GM19240 (cell line): ENCODE results near the gene TFRC.
"Not testable (repeated sequence)": the region's sequence is repeated elsewhere in the genome, so short reads cannot be mapped to it uniquely, and the experiment has no call there.

Experiments
- DNase-seq: peaks from one replicate; pipeline ENCODE4 v3.0.0; 2011; ENCODE audit warnings: low spot score; ENCODE audit not compliant: insufficient read length

TFRC gene

GRCh38 chr3:196081834-196082618 is at the start of gene TFRC:
TSS of gene TFRC (minus strand) at chr3:196082090. CDS start at chr3:196077099, 4,991 bp downstream.
- DNase-seq, result peak; percentile 95

DNA sequence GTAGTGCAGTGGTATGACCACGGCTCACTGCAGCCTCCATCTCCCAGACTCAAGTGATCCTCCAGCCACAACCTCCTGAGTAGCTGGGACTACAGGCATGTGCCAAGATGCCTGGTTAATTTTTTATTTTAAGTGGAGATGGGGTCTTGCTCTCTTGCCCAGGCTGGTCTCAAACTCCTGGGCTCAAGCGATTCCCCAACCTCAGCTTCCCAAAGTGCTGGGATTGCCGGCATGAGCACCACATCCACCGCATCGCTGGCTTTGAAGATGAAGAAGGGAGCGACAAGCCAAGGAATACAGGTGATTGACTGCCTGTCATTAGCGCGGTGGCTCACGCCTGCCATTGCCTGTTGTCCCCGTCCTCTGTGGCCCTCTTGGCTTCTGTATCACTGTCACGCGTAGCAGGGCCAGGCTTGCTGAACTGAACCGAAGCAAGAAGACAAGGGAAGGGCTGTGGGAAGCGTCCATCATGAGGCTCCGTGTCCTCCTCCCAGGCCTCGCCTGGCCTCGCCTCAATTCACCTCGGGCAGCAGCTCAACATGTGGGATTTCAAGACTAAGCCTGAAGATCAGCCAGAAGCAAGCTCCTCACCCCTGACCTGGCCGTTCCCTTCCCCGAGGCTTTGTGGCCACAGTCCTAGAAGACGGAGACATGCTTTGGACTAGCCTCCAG is 46.4 kb upstream of the TFRC start:
- DNase-seq, result no peak

DNA sequence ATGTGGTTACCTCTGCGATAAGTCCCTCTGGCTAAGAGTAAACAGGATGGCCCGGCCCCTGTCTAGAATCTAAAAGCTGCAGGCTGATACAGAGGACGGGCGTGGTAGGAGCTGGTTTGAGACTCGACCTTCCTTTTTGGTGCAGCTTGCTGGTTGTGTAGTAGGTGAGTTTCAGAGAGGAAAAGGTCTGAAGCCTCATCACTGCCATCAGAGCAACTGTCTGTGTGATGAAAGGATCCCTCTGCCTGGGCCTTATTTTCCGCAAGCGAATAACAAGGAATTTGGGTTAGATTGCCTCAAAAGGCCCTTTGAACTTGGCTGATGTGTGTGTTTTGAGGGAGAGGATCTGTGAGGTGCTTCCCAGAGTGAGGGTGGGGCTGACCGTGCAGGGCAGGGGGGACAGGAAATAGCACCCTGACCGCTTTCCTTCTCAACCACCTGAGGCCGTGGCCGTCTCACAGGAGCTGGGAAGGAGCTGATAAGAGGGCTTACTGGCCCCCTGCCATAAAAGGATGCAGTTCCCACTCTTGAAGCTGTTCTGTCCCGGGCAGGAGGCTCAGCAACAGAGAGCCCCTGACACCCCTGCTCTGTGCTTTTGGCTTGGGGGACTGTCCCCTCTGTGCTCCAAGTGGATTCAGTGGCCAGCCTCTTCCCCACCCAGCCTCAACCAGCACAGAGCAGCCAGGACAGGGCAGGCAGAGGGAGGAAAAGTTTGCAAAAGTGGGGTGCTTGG is 45.6 kb upstream of the TFRC start:
- DNase-seq, result no peak

DNA sequence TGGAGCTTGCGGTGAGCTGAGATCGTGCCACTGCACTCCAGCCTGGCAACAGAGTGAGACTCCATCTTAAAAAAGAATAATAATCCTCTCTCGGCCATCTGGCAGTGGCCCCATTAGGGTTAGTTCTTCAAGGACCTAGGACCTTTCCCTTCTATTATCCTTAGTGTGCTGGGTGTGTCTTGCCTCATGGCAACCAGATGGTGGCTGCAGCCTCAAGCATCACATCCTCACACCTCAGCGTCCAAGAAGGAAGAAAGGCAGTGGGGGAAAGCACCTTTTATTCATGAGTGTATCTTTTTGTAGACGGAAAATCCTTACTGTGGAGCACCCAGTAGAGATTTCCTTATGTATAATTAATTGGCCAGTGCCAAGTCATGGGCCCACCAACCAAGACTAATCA is 42.7 kb upstream of the TFRC start:
- no peak for DNase-seq

- no peak for DNase-seq
These were observed 40.8 kb upstream of the TFRC start for GRCh38 chr3:196122688-196123046.

DNA sequence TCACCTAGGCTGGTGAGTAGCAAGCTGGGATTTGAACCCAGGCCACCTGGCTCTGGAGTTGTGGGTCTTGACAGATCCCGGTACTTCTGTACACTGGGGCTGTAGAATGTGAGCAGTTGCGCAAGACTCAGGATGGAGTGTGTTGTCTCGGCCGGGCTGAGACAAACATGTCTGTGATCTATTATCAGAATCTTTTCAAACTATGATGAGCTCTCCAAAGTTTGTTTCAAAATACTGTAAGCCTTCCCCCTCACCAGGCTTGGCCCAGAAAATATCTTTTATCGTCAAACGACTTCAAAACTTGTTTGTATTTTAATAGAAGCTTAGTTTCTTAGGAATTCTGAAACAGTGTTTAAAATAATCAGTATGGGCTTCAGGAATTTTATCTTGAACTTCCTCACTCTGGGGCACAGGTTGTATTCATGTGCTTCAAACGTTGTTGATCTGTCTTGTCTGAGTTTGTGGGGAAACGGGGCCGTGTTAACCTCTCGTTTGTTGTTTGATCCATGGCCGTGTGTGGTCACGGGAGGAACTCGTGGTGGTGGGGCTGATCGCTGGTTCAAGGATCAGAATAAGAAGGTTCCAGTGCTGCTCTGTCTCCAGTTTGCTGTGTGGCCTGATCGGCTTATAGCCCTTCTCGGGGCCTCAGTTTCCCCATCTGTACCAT is 40.3 kb upstream of the TFRC start:
- no peak for DNase-seq

DNA sequence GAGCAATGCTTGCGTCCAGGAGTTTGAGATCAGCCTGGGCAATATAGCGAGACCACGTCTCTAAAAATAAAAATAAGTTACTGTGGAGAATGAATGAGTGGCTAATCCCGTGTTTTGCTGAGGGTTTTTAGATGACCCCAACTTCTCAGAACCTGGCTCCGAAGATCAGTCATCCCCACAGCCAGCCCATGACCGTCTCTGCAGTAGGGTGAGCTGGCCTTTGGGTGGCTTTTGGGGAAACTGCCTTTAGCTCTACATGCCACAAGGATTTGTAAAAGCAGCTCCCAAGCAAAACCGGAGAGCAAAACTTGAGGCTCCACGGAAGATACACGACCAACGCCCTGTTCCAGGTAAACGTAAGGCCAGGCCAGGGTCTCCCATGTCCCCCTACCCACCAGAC is 39.2 kb upstream of the TFRC start:
- no peak for DNase-seq

GRCh38 chr3:196120291-196120951 is 38.5 kb upstream of the TFRC start:
- DNase-seq, result no peak

DNA sequence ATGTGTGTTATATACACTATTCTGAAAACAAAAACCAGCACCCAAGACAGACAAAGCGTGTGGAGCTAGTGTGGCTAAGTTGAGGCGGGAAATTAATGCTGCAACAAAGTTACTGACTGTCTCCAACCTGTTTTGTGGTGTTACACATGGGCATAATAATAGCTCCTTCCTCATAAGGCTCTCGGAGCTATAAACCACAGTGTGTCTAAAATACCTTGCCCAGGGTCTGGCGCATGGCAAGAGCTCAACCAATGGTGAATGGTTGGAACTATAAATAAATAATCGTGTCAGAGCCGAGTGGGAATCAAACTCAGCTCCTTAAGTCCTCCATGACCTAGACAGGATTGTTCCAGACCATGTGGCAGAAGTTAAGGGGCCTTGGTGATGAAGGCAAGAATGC is 35.9 kb upstream of the TFRC start:
- DNase-seq, result no peak

GRCh38 chr3:196115678-196116083 is 33.8 kb upstream of the TFRC start:
- DNase-seq, result peak; percentile 52

DNA sequence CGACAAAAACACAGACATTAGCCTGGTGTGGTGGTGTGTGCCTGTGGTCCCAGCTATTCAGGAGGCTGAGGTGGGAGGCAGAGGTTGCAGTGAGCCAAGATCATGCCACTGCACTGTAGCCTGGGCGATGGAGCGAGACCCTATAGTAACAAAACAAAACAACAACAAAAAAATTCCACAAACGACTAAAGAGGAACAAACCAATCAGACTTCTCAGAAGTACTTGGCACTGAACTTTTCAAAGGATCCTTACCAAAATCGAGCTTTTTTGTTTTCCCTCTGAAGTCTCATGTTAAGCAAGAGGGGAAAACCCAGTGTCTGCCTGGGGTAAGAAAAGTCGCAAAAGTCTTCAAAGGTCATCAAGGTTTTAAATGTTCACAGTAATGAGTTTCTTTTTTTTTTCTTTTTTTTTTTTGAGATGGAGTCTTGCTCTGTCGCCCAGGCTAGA is 30.1 kb upstream of the TFRC start:
- DNase-seq, result no peak

- no peak for DNase-seq
These were observed 26.3 kb upstream of the TFRC start for GRCh38 chr3:196108075-196108743.

DNA sequence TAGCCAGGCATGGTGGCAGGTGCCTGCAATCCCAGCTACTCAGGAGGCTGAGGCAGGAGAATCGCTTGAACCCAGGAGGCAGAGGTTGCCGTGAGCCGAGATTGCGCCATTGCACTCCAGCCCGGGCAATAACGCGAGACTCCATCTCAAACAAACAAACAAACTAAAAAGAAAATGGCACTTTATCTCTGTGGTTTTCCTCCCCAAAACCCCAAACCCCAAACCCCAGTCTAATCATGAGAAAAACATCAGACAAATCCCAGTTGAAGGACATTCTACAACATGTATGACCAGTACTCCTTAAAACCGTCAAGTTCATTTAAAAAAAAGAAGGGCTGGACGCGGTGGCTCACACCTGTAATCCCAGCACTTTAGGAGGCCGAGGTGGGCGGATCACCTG is 22.8 kb upstream of the TFRC start:
- DNase-seq, result not testable (repeated sequence)

DNA sequence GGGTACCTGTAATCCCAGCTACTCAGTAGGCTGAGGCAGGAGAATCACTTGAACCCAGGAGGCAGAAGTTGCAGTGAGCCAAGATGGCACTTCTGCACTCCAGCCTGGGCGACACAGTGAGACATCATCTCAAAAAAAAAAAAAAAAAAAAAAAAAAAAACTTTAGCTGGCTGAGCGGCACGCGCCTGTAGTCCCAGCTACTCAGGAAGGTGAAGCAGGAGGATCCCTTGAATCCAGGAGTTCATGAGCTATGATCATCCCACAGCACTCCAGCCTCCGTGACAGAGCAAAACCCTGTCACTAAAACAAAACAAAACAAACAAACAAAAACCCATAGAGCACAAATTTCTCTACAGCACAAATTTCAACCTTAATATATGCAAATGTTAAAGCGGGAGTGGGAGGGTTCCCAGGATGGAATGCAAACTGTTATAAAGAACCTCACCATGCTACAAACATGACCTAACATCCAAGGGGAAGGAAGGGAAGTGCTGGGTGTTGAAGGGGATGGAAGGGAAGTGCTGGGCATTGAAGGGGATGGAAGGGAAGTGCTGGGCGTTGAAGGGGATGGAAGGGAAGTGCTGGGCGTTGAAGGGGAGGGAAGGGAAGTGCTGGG is 16.6 kb upstream of the TFRC start:
- not testable (repeated sequence) for DNase-seq

GRCh38 chr3:196097373-196098154 is 15.7 kb upstream of the TFRC start:
- no peak for DNase-seq

GRCh38 chr3:196096382-196096953 is 14.6 kb upstream of the TFRC start:
- peak; percentile 42 for DNase-seq

DNA sequence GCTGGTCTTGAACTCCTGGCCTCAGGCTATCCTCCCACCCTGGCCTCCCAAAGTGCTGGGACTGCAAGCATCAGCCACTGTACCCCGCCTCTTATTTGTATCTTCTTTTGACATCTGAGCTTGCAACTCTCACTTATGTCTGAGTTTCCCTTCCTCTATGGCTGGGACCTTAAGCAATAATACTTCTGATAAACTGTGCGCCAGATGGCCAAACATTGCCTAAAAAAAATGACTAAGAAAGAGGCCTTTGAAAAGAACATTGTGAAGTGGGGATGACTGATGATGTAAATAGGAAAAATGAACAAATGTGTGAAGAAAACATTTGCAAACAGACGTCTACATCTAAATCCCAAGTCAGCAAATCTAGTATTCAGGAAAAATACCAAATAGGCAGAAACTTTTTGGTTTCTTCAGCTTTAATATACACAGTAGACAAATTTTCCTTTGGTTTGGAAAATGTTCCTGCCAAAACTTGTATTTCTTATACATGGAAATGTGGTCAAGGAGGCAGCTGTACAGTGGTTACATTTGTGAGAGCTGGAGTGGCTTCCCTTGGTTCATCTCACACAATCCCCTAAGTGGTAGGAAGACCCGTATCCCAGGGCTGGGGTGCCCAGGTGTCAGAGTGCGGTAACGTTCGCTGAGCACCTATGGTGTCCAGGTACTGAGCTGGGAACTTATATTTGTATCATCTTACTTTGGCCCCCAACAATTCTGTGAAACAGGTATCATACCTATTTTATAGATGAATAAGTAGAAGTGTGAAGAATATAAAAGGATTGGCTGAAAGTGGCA is 11.6 kb upstream of the TFRC start:
- DNase-seq, result no peak

GRCh38 chr3:196087906-196088305 is 6.0 kb upstream of the TFRC start:
- DNase-seq, result no peak
